ENCODE measurements around the gene SNRPA1.

Gene SNRPA1

GRCh38 chr15:101266787-101267186 is 28.3 kb downstream of the SNRPA1 start:
- TF ChIP-seq CTCF (IDR thresholded peaks at IDR 0.05), result no peak

- no peak for TF ChIP-seq CTCF (IDR thresholded peaks at IDR 0.05)
Observed at GRCh38 chr15:101266034-101266433, 29.0 kb downstream of the SNRPA1 start.

DNA sequence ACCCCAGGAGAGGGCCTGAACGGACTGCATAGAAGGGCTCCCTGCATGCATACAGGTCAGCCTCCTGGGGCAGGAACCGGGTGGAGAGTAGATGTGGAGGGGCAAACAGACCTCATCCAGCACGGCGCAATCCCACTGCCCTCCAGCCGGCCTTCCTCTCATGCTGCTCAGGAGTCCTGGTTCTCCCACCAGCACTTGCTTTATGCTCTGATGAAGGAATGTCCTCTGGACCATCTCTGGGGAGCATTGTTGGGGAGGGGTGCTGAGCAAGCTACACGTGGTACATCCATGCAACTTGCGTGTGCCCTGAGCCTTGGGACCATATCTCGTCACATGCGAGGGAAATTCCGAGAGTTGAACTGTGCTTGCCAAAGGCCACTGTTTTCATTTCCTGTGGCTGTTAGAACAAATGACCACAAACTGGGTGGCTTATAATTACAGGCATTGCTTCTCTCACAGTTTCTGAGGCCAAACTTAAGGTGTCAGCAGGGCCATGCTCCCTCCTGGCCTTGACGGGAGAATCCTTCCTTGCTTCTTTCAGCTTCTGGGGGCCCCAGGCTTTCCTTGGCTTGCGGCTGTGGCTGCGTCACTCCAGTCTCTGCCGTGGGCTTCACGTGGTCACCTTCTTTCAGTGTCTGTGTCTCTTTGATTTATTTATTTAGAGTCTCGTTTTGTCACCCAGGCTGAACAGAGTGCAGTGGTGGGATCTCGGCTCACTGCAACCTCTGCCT is 30.0 kb downstream of the SNRPA1 start:
- TF ChIP-seq CTCF (IDR thresholded peaks at IDR 0.05), result no peak

DNA sequence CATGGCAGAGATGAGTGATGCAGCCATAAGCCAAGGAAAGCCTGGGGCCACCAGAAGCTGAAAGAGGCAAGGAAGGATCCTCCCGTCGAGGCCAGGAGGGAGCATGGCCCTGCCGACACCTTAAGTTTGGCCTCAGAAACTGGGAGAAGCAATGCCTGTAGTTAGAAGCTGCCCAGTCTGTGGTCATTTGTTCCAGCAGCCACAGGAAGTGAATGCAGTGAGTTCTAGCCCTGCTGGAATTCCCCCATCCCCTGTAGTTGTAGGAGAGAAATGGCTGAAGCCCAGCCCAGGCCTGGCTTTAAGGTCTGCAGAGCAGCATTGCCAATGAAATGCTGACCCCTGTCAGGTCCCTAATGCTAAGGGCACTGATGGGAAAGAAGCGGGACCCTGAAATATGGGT is 31.0 kb downstream of the SNRPA1 start:
- no peak for TF ChIP-seq CTCF (IDR thresholded peaks at IDR 0.05)

DNA sequence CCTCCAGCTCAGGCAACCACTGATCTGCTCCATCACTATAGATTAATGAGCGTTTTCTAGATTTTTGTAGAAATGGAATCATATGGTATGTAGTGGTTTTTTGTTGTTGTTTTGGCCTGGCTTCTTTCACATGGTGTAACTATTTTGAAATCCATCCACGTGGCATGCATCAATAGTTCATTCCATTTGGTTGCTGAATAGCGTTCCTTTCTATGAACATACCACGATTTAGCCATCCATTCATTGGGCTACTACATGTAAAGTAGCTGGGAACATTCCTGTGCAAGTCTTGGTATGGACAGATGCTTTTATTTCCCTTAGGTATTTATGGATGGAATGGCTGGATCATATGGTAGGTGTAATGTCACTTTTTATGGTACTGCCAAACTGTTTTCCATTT is 32.5 kb downstream of the SNRPA1 start:
- TF ChIP-seq CTCF (IDR thresholded peaks at IDR 0.05), result no peak

DNA sequence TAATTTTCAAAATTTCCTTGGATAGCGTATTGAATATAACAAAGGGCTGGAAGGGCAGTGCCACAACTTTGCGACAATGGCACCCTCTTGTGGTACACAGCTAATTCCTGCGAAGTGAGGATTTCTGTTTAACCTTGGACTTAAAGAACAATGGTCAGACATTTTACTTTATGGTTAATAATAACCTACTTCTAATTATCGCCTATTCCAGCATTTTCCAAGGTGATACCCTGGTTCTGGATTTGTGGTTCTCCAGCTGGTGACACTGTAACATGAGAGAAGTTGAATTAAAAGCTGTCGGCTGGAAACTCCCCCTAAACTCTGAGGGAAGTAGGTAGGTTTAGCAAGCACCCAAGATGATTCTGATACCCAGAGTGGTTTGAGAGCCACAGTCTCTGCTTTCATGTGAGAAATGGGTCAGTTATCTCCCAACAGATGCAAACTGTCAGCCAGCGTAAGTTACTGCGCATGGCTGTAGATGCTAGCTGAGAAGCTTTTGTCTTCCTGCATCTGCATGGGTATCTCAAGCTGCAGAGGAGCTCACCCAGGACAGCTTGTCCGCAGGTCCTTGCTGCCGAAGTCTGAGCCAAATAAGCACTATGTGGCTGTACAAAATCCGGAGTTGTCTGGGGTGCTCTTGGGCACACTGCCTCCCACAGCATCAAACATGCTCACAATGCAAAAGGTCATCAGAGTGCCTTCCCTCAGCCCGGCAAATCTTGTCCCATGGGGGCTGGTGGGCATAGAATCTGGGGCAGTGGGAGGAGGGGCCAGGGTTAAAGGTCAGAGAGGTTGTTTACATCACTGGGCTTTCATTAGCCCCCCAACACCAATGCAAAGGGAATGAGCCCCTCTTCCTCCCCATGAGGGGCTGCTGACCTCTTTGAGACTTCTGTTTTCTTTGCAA is 36.6 kb downstream of the SNRPA1 start:
- TF ChIP-seq CTCF (IDR thresholded peaks at IDR 0.05), result peak; percentile 88

DNA sequence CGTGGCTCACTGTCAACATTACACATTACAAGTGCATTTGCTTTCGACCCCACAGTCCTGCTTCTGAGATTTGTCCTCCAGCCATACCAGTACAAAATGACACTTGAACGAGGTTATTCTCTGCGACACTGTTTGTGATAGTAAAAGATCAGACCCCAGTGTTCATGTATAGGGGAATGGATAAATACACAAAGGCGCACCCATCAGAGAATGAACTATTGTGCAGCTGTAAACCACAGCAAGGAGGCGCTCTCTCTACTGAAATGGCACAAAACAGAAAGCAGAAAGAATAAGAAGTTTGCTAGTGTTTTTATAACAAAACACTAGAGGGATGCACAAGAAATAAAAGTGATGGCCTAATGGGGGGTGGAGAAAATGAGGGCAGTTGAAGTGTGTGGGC is 38.3 kb downstream of the SNRPA1 start:
- TF ChIP-seq CTCF (IDR thresholded peaks at IDR 0.05), result peak; percentile 42; the same call in 1 of the 2 replicates

Data from LNCAP (cell line).